Measurements from ENCODE around the gene MGME1.

DNA sequence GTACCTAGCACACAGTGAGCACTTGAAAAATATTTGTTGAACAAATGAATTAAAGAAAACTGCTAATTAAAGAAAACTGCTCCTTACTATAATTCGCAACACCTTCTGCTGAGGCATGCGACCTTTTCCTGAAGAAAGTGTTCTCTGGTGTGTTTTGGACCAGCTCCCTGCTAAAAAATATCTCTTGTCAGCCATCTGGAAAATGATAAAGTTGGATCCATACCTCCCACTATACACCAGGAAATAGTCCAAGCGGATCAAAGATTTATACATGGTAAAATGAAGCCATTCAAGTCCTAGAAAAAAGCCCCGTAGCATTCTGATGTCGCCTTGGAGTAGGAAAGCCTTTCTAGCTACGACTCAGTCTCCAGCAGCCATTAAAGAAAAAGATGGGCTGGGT is 45.6 kb downstream of the MGME1 start:
- TF ChIP-seq, protein P1, sequence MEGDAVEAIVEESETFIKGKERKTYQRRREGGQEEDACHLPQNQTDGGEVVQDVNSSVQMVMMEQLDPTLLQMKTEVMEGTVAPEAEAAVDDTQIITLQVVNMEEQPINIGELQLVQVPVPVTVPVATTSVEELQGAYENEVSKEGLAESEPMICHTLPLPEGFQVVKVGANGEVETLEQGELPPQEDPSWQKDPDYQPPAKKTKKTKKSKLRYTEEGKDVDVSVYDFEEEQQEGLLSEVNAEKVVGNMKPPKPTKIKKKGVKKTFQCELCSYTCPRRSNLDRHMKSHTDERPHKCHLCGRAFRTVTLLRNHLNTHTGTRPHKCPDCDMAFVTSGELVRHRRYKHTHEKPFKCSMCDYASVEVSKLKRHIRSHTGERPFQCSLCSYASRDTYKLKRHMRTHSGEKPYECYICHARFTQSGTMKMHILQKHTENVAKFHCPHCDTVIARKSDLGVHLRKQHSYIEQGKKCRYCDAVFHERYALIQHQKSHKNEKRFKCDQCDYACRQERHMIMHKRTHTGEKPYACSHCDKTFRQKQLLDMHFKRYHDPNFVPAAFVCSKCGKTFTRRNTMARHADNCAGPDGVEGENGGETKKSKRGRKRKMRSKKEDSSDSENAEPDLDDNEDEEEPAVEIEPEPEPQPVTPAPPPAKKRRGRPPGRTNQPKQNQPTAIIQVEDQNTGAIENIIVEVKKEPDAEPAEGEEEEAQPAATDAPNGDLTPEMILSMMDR (conservative IDR thresholded peaks at IDR 0.05): no peak
- no peak for TF ChIP-seq EZH2 (IDR thresholded peaks at IDR 0.05; ENCODE audit: low read depth)
